ENCODE measurements around the gene CDC42BPA. TPM values are rescaled to one million over a fixed set of nuclear protein-coding genes. Genes with fewer than 3 reads are reported as not detected.

CDC42BPA gene
- polyA plus RNA-seq, 1 of the 3 experiments (the other 2 are of a cell fraction), result 6.8 TPM

- H3F3A ChIP-seq (replicated peaks; ENCODE audit: insufficient read depth), result no peaks in the 10 kb centered on the region
- H4K20me1 ChIP-seq (ENCODE audit: insufficient read depth), result no peaks in the 10 kb centered on the region
- no peaks in the 10 kb centered on the region for H3K9me2 ChIP-seq
- 94% methylated on average over 2 of the region's 2 CpGs for WGBS (ENCODE audit: low lambda C conversion rate)
- H3K79me2 ChIP-seq (ENCODE audit: insufficient read depth), result peaks cover 3% of the 10 kb centered on the region
- no peaks in the 10 kb centered on the region for H3K4me1 ChIP-seq (ENCODE audit: control insufficient read depth in 1 of 2, insufficient read depth in 2 of 2, low read depth in 1 of 2, low read length in 1 of 2)
- POLR2A ChIA-PET, result no interaction called here
- H3K27me3 ChIP-seq (ENCODE audit: insufficient read depth), result no peaks in the 10 kb centered on the region
- no peak overlapping the region for H3K4me2 ChIP-seq
- no peak overlapping the region for H3K27ac ChIP-seq (ENCODE audit: low read depth in 2 of 2, low read length in 1 of 2)
- no peaks in the 10 kb centered on the region for H3K9me3 ChIP-seq
- no peak overlapping the region for H3K9ac ChIP-seq
- DNase-seq, result no peak
- no peak overlapping the region for H3K4me3 ChIP-seq (ENCODE audit: low read depth in 2 of 2, low read length in 1 of 2)
- H3K36me3 ChIP-seq (replicated peaks in 1 of 2; ENCODE audit: control insufficient read depth in 1 of 2, insufficient read depth in 2 of 2, low read length in 1 of 2), result peaks cover 2 to 13% of the 10 kb centered on the region in 2 experiments
- CTCF ChIA-PET, result no interaction called here
- no peak overlapping the region for H2AFZ ChIP-seq (ENCODE audit: low read depth)
- TF ChIP-seq RFX5 (IDR thresholded peaks at IDR 0.05; ENCODE audit: low read length) (no peak), YY1 (IDR thresholded peaks at IDR 0.05; ENCODE audit: low read depth) (no peak), NRF1 (IDR thresholded peaks at IDR 0.05; ENCODE audit: low read depth, low read length) (no peak), RXRA (IDR thresholded peaks at IDR 0.05; ENCODE audit: borderline replicate concordance, low read depth) (no peak), RAD21 (IDR thresholded peaks at IDR 0.05; ENCODE audit: low read length) (no peak), FOXM1 (IDR thresholded peaks at IDR 0.05; ENCODE audit: low read depth) (no peak), ZBTB33 (IDR thresholded peaks at IDR 0.05; ENCODE audit: borderline replicate concordance, low read depth) (no peak), USF2 (IDR thresholded peaks at IDR 0.05; ENCODE audit: borderline replicate concordance, low read depth, low read length) (no peak), CTCF (IDR thresholded peaks at IDR 0.05) (no peak), GABPA (IDR thresholded peaks at IDR 0.05; ENCODE audit: low read depth) (no peak), JUND (IDR thresholded peaks at IDR 0.05) (no peak), MAX (IDR thresholded peaks at IDR 0.05; ENCODE audit: low read depth) (no peak), MEF2A (IDR thresholded peaks at IDR 0.05; ENCODE audit: borderline replicate concordance, low read depth) (no peak), TCF12 (IDR thresholded peaks at IDR 0.05) (no peak), FOSL2 (IDR thresholded peaks at IDR 0.05; ENCODE audit: borderline replicate concordance, low read depth) (no peak), USF1 (IDR thresholded peaks at IDR 0.05; ENCODE audit: borderline replicate concordance, low read depth) (no peak), SMC3 (IDR thresholded peaks at IDR 0.05; ENCODE audit: low read depth, low read length) (no peak), TAF1 (IDR thresholded peaks at IDR 0.05; ENCODE audit: borderline replicate concordance, low read depth, low read length) (no peak)
These were observed 121.2 kb downstream of the CDC42BPA start for GRCh38 chr1:227197064-227197463.
